Activated naive CD8-positive, alpha-beta T cell treated with anti-CD3 and anti-CD28 coated beads for 36 hours (primary cell): ENCODE data around the gene IRS1. TPM values are rescaled to one million over a fixed set of nuclear protein-coding genes. Genes with fewer than 3 reads are reported as not detected.

Experiments used
- DNase-seq: peaks from one replicate; pipeline ENCODE4 v3.0.0; 2021
- H3K27ac Mint-ChIP-seq: one replicate; pipeline ENCODE4 v1.8.0; 2022; ENCODE audit warnings: mild to moderate bottlenecking, moderate library complexity, mixed read lengths
- H3K27me3 Mint-ChIP-seq: one replicate; pipeline ENCODE4 v1.8.0; 2022; ENCODE audit warnings: mild to moderate bottlenecking, mixed read lengths
- H3K36me3 Mint-ChIP-seq: one replicate; pipeline ENCODE4 v1.8.0; 2021; ENCODE audit warnings: mild to moderate bottlenecking, mixed read lengths
- H3K4me1 Mint-ChIP-seq: one replicate; pipeline ENCODE4 v1.8.0; 2021; ENCODE audit warnings: mixed read lengths
- H3K4me3 Mint-ChIP-seq: one replicate; pipeline ENCODE4 v1.8.0; 2022; ENCODE audit warnings: mild to moderate bottlenecking, moderate library complexity, mixed read lengths
- H3K9me3 Mint-ChIP-seq: one replicate; pipeline ENCODE4 v1.8.0; 2022; ENCODE audit warnings: mixed read lengths
- total RNA-seq, 2 experiments: library from RNA; stranded (reverse); gene quantifications; one replicate each; pipeline ENCODE4 v1.2.3, GENCODE V29; 2021

The IRS1 gene
- total RNA-seq, 2 experiments from 2014 or later, result 4.4 to 5.1 TPM

DNA sequence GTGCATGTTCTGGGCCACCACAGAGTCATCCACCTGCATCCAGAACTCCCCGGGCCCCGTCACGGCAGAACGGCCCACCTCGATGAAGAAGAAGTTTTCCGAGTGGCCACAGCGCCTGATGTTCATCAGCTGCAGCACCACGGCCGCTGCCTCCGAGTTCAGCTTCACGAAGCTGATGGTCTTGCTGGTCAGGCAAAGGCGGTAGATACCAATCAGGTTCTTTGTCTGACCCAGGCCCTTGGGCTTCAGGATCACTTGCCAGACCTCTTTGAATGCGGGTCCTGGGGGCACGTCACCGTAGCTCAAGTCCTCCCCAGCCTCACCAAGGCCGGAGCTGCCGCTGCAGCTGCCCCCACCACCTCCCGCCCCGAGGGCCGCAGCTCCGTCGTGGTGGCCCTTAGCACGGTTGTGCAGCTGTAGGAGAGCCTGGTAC is 1.6 kb downstream of the IRS1 start:
- H3K27me3 Mint-ChIP-seq, result peaks cover 4% of the 10 kb centered on the region
- DNase-seq, result no peak
- no peaks in the 10 kb centered on the region for H3K9me3 Mint-ChIP-seq
- H3K27ac Mint-ChIP-seq, result peak overlapping the region; percentile 25
- H3K36me3 Mint-ChIP-seq, result peaks cover 10% of the 10 kb centered on the region
- peaks cover 46% of the 10 kb centered on the region for H3K4me1 Mint-ChIP-seq
- peak overlapping the region; percentile 83 for H3K4me3 Mint-ChIP-seq

DNA sequence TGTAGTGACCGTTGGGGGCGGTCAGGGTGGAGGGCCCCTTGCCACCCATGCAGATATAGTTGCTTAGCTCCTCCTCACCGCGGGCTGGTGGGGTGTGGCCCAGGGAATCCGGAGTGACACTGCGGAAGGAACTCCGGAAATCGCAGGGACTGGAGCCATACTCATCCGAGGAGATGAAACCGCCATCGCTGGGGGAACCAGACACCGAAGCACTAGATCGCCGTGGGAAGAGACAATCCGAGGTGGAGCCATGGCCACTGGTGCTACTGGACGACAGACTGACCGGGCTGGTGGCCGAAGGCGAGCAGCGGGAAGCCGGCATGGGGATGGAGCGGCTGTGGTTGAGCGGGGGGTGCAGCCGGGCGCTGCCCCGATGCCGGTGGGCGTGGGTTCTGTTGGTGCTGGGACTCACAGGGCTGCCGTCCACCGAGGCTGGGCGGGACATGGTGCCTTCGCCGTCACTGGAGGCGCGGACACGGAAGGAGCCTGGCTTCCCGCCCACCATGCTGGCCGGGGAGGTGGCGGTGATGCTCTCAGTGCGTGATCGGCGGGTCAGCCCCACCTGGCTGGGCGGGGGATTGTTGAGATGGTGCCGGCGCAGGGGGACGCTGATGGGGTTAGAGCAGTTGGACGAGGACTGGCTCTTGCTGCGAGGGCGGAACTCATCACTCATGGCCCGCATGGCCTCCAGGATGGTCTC is 2.2 kb downstream of the IRS1 start:
- Mint-ChIP-seq H3K27ac (no peak overlapping the region), H3K4me3 (peak overlapping the region; percentile 83), H3K27me3 (no peaks in the 10 kb centered on the region), H3K36me3 (peaks cover 10% of the 10 kb centered on the region), H3K4me1 (peaks cover 51% of the 10 kb centered on the region), H3K9me3 (no peaks in the 10 kb centered on the region)
- DNase-seq, result no peak

DNA sequence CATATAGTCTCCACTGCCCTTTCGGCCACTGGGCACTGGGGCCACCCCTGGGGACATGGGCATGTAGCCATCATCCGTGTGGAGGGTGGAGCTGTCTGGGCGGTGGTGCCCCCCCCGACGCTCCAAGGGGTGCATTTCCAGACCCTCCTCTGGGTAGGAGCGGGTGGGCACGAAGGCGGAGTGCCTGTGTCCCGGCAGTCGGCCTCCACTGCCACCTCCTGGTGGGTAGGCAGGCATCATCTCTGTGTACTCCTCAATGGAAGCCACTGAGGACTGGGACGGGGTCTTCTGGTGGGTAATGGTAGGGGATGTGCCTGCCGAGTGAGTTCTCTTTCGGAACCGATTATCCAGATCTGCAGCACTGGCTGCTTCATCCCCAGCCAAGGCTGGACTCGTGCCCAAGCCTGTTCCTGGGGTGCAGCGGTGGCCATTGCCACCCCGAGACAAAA is 2.8 kb downstream of the IRS1 start:
- Mint-ChIP-seq H3K27me3 (no peaks in the 10 kb centered on the region), H3K9me3 (no peaks in the 10 kb centered on the region), H3K4me3 (no peak overlapping the region), H3K36me3 (peaks cover 10% of the 10 kb centered on the region), H3K27ac (no peak overlapping the region), H3K4me1 (peaks cover 52% of the 10 kb centered on the region)
- DNase-seq, result no peak

DNA sequence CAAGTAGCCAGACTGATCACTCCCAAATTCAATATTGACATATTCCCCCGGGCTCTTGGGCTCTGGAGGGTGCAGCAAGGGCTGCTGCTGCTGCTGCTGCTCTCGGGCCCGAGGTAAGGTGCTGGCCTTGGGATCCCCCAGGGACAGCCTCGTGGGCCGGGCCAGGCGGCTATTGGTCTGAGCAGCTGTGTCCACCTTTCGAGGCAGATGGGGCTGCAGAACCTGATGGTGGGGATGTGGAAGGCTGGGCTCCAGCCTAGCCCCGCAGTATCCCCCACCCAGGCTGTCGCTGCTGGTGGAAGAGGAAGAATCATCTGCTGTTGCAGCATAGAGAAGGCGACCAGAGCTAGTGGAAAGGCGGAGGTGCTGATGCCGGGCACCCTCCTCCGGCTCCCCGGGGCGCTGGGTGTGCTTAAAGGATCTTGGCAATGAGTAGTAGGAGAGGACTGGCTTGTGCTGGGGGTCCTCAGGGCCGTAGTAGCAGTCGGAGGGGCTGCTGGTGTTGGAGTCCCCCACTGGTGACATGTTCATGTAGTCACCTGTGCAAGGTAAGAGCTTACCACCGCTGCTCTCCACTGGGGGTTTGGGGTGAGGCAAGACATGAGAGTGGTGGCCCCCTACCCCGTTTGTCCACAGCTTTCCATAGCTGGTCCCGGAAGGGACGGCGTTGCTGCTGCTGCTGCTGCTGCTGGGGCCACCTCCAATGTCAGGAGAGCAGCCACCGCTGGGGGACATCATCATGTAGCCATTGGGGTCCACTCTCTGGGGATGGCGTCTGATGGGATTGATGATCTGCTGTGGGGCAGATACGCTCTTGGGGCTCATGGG is 3.4 kb downstream of the IRS1 start:
- no peaks in the 10 kb centered on the region for H3K9me3 Mint-ChIP-seq
- peaks cover 10% of the 10 kb centered on the region for H3K36me3 Mint-ChIP-seq
- no peak overlapping the region for H3K27ac Mint-ChIP-seq
- peaks cover 49% of the 10 kb centered on the region for H3K4me1 Mint-ChIP-seq
- H3K27me3 Mint-ChIP-seq, result no peaks in the 10 kb centered on the region
- DNase-seq, result no peak
- no peak overlapping the region for H3K4me3 Mint-ChIP-seq

DNA sequence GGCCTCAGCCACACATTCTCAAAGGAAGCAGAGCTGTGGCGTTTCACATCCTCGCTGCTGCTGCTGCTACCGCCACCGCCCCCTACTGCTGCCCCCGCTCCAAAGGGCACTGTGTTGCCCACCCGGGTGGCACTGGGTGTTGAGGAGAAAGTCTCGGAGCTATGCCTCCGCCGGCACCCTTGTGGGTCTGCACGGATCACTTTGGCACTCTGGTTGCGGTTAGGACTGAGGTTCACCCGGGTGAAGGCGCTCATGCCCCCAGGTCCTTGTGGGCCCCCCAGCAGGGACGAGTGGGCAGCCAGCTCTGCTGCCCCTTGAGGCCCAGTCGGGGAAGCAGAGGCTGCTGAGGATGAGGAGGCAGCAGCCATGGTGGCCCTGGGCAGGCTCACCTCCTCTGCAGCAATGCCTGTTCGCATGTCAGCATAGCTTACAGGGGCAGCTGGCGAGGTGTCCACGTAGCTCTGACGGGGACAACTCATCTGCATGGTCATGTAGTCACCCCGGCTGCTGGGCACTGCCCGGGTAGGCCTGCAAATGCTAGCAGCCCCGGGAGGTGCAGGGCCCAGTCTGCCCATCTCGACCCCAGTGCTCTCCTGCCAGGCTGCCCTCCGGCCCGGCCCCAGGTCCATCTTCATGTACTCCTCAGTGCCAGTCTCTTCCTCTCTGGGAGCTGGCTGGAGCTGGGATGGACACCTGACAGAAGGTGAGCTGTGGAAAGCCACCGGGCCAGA is 4.2 kb downstream of the IRS1 start:
- H3K4me1 Mint-ChIP-seq, result peaks cover 47% of the 10 kb centered on the region
- no peak for DNase-seq
- H3K36me3 Mint-ChIP-seq, result peaks cover 18% of the 10 kb centered on the region
- no peaks in the 10 kb centered on the region for H3K9me3 Mint-ChIP-seq
- H3K4me3 Mint-ChIP-seq, result no peak overlapping the region
- H3K27me3 Mint-ChIP-seq, result no peaks in the 10 kb centered on the region
- H3K27ac Mint-ChIP-seq, result no peak overlapping the region

DNA sequence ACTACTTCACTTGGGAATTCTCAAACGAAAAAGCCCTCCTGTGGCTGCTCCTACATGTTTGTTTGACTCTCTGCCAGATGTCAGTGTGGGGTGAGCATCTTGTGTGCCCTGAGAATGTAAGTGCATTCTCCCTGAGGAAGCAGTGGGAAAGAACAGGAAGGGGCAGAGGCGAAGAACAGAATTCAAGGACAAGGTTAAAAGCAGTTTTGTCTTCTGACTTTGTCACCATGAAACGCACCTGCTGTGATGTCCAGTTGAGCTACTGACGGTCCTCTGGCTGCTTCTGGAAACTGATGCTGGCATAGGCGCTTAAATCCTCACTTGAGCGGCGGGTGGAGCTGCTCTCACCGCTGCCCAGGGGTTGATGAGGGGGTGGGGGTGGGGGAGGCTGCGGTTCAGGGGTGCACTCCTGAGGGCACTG is 4.9 kb downstream of the IRS1 start:
- no peaks in the 10 kb centered on the region for H3K9me3 Mint-ChIP-seq
- no peak overlapping the region for H3K27ac Mint-ChIP-seq
- peaks cover 49% of the 10 kb centered on the region for H3K4me1 Mint-ChIP-seq
- DNase-seq, result no peak
- H3K4me3 Mint-ChIP-seq, result no peak overlapping the region
- peaks cover 18% of the 10 kb centered on the region for H3K36me3 Mint-ChIP-seq
- no peaks in the 10 kb centered on the region for H3K27me3 Mint-ChIP-seq

DNA sequence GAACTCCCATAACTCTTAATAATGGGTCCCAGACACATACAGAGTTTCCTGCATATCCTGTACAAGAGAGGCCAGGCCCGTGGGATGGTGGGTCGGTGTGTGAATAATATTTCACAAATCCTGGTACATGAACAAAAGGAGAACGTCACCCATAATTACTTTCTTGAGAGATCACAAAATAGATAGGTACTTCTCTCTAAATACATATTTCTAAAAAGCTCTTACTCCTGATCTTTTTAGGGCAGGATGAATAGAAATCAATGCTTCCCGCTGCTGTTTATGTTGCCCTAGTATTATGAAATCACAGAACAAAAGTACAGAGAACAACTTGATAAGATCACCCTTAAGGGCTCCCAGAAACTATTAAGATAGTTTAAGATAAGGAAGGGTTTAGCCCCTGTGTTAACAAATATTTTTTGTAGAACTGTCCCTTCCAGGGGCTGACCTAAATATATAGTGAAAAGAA is 5.4 kb downstream of the IRS1 start:
- DNase-seq, result no peak
- Mint-ChIP-seq H3K27me3 (no peaks in the 10 kb centered on the region), H3K36me3 (peaks cover 20% of the 10 kb centered on the region), H3K4me1 (peaks cover 54% of the 10 kb centered on the region), H3K27ac (no peak overlapping the region), H3K9me3 (no peaks in the 10 kb centered on the region), H3K4me3 (peak overlapping the region; percentile 6)

DNA sequence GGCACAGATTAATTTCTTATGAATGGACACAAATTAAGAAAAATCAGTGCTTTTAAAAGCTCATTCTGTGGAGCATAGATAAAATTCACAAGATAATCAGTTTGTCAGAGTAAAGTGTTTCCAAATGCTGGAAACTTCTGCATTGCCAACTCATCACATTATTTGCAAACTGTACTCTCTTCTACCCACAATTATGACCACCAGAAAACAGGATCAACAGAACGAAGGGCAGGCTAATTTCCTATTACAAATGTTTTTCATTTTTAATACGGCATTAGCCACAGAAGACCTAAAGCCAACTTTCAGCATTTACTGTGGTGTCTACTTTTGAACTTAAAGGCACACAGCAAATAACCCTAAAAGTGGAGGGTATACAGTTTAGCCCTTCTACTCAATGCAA is 6.0 kb downstream of the IRS1 start:
- Mint-ChIP-seq H3K36me3 (peaks cover 20% of the 10 kb centered on the region), H3K27me3 (no peaks in the 10 kb centered on the region), H3K9me3 (no peaks in the 10 kb centered on the region), H3K4me1 (peaks cover 59% of the 10 kb centered on the region), H3K4me3 (no peak overlapping the region), H3K27ac (no peak overlapping the region)
- DNase-seq, result no peak

DNA sequence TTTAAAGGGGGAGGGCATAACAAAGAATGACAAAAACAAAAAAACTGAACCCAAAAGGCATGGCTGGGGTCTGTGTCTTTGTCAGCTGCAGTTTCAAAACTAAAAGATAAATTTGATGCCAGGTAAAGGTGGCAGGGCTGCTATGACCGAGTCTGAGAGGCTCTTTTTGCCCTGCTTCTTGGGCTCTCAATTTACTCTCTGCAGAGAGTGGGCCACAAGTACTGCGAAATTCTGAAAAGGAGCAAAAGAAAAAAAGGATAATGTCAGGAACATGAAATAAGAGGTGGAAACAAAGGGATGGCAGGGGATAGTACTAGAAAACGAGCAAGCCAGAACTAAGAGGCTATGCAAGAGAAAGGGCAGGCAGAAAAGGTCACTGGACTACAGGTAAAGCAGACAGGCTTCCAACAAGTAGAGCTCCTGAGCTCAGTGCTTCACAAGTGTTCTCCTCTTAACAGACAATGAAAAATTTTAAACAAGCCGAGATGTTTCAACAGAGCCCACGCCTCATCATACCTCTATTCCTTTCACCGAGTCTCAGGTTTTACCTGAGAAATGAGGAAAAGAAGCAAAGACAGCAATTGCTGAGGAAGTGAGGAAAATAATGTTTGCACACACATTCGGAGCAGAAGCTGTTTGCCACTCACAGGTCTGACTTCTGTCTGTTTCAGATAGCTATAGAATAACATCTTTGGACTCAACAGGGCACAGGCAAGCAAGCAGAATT is 7.3 kb downstream of the IRS1 start:
- H3K4me3 Mint-ChIP-seq, result peak overlapping the region; percentile 79
- peak overlapping the region; percentile 94 for H3K27ac Mint-ChIP-seq
- no peaks in the 10 kb centered on the region for H3K9me3 Mint-ChIP-seq
- no peak for DNase-seq
- H3K36me3 Mint-ChIP-seq, result peaks cover 20% of the 10 kb centered on the region
- no peaks in the 10 kb centered on the region for H3K27me3 Mint-ChIP-seq
- H3K4me1 Mint-ChIP-seq, result peaks cover 56% of the 10 kb centered on the region

DNA sequence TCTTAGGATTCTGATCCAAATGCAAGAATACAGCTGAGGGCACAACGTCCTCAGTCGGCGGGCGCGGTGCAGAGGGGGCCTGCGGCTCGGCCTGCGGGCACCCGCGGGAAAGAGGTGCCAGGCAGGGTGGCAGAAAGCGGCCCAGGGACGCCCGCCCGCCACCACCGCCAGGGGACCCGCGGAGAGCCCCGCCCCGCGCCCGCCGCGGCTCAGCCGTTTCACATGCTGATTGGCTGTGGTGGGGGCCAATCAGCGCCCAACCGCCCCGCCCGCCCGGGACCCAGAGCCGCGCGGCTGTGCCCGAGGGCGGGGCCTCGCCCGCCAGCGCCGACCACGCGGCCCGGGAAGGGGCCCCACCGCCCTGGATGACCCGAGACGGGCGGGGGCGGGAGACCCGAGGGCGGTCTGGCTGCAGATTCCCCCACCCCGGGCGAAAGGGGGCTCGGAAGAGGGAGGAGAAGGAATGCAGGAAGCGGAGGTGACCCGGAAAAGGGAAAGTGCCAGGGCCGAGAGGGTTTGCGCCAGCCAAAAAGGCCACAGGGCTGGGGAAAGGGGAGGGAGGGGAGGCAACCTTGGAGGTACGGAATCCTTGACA is 8.0 kb downstream of the IRS1 start:
- Mint-ChIP-seq H3K27ac (peak overlapping the region; percentile 99), H3K4me3 (peak overlapping the region; percentile 87), H3K27me3 (no peaks in the 10 kb centered on the region), H3K36me3 (peaks cover 19% of the 10 kb centered on the region), H3K9me3 (no peaks in the 10 kb centered on the region), H3K4me1 (peaks cover 56% of the 10 kb centered on the region)
- DNase-seq, result peak; percentile 95

DNA sequence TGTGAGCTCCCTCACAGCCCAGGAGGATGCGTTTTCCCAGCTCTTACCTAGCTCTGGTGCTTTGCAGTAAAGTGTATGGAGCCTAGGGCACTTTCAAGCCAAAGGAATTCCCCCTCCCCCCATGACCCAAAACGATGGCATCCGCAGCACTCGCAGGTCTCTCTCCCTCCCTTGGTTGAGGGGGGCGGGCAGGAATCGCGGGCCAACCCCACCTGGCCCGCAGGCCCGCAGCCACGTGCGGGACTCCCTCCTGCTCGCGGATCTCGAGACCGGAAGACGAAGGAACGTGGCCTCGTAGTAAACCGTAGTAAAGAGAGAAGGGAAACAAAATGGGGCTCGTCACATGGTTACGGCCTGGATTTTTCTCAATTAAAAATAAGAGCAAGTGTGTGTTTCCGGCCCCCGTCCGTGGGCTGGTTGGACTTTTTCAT is 8.5 kb downstream of the IRS1 start:
- Mint-ChIP-seq H3K27ac (peak overlapping the region; percentile 99), H3K9me3 (no peaks in the 10 kb centered on the region), H3K4me1 (peaks cover 52% of the 10 kb centered on the region), H3K36me3 (peaks cover 17% of the 10 kb centered on the region), H3K4me3 (peak overlapping the region; percentile 87), H3K27me3 (no peaks in the 10 kb centered on the region)
- peak; percentile 59 for DNase-seq

DNA sequence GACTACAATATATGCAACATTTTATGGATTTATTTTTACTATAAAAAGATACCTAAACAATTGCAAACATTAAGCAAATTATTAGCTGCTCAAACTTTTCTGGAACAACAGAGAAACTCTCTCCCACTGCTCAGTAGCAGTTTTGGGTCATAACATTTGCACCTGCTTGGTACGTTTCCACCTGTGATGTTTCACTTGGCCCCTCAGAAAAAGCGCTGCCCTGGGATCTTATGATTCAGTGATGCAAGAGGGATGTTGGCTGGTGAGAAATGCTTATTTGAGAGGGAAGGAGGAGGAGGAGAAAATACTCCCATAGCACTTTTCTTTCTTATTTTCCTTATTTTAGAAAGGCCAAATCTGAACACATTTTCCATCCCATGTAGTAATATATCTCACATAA is 9.2 kb downstream of the IRS1 start:
- Mint-ChIP-seq H3K4me1 (peaks cover 51% of the 10 kb centered on the region), H3K36me3 (peaks cover 20% of the 10 kb centered on the region), H3K27me3 (no peaks in the 10 kb centered on the region), H3K4me3 (peak overlapping the region; percentile 87), H3K27ac (peak overlapping the region; percentile 99), H3K9me3 (no peaks in the 10 kb centered on the region)
- no peak for DNase-seq

DNA sequence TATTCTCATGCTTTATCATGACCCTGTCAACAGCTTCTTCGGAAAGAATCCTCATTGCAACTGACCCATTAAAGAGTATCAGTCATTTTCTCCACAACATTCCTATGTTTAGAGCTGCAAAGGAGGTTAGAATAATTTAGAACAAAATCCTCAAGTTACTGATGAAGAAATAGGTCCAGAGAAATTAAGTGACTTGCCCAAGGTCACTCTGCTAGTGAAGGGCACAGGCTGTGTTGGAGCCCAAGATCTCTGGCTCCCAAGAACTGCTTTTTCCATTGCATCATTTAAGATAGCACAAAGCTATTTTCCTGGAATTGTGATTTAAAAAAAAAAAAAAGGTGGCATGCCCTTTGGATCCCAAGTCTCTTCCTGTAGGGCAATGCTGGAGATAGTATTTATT is 9.6 kb downstream of the IRS1 start:
- H3K36me3 Mint-ChIP-seq, result peaks cover 20% of the 10 kb centered on the region
- peak overlapping the region; percentile 99 for H3K27ac Mint-ChIP-seq

DNA sequence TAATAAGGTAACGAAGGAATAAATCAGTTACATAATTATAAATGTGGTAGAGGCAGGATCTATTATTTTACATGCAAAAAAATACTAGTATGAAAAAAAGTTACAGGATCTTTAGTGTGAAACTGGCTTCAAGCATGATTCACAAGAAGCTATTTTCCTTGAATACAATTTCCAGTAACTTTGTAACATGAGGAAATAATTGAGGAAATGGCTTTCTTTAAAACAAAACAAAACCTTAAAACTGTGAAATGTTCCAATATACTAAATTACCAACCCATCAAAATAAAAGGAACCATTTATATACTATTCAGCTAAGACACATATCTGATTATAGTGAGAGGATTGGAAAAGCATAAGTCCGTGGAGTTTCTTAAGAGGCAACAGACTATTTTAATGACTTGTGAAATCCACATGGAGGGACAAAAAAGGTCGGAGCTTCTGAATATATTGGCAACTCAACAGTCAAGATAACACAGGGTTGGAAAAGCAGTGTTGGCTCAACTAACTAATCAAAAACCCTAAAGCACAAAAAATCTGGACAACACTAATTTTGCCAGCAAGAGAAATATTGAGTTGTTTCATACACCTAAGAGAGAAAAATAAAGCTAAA is 10.6 kb downstream of the IRS1 start:
- no peak overlapping the region for H3K4me3 Mint-ChIP-seq
- no peaks in the 10 kb centered on the region for H3K9me3 Mint-ChIP-seq
- no peak for DNase-seq
- H3K4me1 Mint-ChIP-seq, result peaks cover 41% of the 10 kb centered on the region
- no peaks in the 10 kb centered on the region for H3K27me3 Mint-ChIP-seq
- peak overlapping the region; percentile 75 for H3K27ac Mint-ChIP-seq
- H3K36me3 Mint-ChIP-seq, result peaks cover 19% of the 10 kb centered on the region

More for the DNA sequence above, 9.6 kb downstream of the IRS1 start:
- Mint-ChIP-seq H3K9me3 (no peaks in the 10 kb centered on the region), H3K27me3 (no peaks in the 10 kb centered on the region), H3K4me1 (peaks cover 51% of the 10 kb centered on the region), H3K4me3 (peak overlapping the region; percentile 37)
- no peak for DNase-seq
